HTERT RPE-1 (cell line): ENCODE measurements around the gene DPM2.

Experiments used
- in situ Hi-C: fragments of 300-500 bp; cut with MboI; formaldehyde crosslinking; loops from 4 replicates; pipeline ENCODE4 v1.14.3; 2020; ENCODE audit warnings: low sequenced_read_pairs

The DPM2 gene

DNA sequence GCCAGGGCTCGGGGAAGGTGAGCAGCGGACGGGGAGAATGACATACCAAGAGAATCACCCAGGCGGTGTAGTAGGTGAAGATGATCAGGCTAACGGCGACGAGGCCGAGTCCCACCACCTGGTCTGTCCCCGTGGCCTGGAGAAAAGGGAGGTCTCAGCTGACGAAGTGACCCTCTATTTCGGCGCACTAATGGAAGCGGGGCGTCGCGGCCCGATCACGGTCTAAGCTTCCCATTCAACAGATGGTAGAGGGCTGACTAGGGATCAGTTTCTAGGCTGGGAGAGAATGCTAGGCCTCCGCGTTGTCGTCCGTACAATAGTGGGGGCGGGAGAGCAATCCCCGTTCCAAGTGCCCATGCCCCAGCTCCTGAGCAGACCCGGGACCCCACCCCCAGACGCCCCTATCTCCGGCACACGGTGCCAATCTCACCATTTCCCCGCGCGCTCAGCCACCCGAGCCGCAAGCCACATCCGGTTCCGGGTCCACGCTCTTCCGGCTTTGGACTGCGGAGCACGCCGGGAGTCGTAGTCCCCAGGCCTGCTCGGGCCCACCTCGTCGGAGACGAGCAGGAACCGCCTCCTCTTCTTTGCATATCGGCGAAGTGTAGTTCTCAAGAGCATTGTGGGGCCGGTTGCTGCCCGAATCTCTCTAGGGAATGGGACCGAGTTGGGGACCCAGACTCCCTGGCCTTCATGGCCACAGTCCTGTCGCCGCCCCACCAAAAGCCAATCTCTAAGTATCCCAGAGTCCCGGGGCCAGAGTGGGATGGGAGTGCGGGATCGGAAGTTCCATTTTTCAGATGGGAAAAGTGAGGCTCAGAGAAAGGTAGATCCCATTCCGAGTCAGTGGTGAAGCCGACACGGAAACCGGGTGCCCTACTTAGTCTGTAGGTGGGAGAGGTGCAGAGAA is at the start of gene DPM2:
Gene DPM2 (minus strand): TSS at position 467 of the 910 bp plus-strand sequence. CDS start 34 bp downstream, at position 433.
- in situ Hi-C loops, result no loop called here

GRCh38 chr9:127987103-127987614 is 49.5 kb upstream of the DPM2 start:
- in situ Hi-C loops, result no loop called here

- in situ Hi-C loops, result no loop called here
These were observed 47.4 kb upstream of the DPM2 start for GRCh38 chr9:127985011-127985410.

DNA sequence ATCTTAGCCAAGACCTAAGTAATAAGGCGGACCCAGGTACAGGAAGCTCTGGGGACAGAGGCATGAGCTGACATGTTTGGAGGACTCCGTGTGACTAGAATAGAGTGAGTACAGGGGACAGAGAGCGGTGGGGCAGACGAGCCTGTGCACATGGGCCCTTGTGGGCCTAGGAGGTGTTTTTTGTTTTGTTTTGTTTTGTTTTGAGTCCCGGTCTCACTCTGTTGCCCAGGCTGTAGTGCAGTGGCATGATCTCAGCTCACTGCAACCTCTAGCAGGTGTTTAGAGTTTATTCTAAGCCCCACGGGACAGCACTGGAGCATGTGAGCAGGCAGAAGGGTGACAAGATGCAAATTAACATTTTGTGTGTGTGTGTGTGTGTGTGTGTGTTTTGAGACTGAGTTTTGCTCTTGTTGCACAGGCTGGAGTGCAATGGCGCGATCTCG is 46.2 kb upstream of the DPM2 start:
- in situ Hi-C loops, result no loop called here

GRCh38 chr9:127982912-127983311 is 45.3 kb upstream of the DPM2 start:
- in situ Hi-C loops, result no loop called here

- in situ Hi-C loops, result no loop called here
These were observed 44.0 kb upstream of the DPM2 start for GRCh38 chr9:127981559-127982121.

GRCh38 chr9:127980706-127981558 is 43.3 kb upstream of the DPM2 start, which contains the start of gene EEIG1:
Gene EEIG1, minus strand, starts transcription at chr9:127980989. Its CDS starts 852 bp downstream, at chr9:127980137.
- in situ Hi-C loops, result no loop called here

DNA sequence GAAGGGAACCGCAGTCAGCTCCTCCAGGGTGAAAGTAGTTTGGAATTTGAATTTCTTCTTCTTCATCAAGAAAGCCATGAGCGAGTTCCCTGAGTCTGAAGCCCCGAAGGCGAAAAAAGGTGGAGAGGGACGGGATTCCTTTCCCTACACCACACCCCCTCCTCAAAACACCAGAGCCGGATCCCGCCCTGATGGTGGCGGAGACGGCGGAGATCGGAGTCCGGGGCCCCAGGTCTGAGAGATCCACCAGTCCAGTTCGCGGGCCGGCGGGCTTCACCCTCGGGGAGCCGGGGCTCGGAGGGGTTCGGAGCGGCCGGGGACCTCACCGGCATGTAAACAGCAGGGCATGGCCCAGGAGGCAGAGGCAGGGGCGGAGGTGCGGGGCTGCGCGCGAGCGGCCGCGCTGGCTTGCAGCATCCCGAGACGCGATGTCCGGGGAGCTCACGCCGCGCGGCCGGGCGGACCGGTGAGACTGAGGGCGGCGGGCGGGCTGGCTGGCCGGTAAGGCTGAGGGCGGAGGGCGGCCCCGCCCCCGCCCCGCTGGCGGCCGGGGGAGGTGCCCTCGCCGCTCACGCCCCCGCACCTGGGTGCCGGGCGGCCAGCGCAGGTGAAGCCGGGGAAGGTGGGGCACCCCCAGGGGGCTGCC is 42.5 kb upstream of the DPM2 start:
- in situ Hi-C loops, result no loop called here

- in situ Hi-C loops, result no loop called here
These were observed 41.8 kb upstream of the DPM2 start for GRCh38 chr9:127979333-127980059.

DNA sequence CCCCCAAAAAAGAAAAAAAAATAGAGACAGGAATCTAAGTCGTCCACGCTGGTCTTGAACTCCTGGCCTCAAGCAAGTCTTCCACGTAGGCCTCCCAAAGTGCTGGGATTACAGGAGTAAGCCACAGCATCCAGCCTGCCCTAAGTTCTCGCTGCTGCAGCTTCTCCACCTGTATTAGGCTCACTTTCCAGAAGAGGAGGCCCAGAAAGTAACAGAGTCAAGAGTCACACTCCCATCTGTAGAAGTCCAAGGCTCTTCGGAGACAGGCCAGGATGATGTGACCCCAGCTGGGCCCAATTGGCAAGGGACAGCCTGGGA is 41.3 kb upstream of the DPM2 start:
- in situ Hi-C loops, result no loop called here

- in situ Hi-C loops, result no loop called here
These were observed 40.4 kb upstream of the DPM2 start for GRCh38 chr9:127977884-127978647.

- in situ Hi-C loops, result no loop called here
These were observed 39.6 kb upstream of the DPM2 start for GRCh38 chr9:127977009-127977883.

DNA sequence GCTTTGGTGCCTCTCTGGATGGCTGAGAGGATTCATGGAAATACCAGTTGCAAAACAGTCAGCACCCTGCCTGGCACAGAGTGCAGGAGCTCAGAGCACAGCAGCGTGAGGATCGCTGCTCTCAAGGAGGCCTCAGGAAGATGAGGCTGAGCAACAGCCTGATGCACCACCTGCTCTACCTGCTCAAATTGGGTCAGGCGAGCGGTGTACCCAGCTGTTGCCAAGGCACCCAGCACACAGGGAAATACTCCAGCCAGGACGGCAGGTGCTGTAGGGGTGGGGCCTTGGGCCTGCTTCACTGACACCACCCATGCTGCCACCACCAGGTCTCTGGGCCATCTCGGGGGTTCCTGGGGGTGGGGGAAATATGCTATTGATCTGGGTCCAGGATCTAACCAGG is 38.8 kb upstream of the DPM2 start:
- in situ Hi-C loops, result no loop called here

DNA sequence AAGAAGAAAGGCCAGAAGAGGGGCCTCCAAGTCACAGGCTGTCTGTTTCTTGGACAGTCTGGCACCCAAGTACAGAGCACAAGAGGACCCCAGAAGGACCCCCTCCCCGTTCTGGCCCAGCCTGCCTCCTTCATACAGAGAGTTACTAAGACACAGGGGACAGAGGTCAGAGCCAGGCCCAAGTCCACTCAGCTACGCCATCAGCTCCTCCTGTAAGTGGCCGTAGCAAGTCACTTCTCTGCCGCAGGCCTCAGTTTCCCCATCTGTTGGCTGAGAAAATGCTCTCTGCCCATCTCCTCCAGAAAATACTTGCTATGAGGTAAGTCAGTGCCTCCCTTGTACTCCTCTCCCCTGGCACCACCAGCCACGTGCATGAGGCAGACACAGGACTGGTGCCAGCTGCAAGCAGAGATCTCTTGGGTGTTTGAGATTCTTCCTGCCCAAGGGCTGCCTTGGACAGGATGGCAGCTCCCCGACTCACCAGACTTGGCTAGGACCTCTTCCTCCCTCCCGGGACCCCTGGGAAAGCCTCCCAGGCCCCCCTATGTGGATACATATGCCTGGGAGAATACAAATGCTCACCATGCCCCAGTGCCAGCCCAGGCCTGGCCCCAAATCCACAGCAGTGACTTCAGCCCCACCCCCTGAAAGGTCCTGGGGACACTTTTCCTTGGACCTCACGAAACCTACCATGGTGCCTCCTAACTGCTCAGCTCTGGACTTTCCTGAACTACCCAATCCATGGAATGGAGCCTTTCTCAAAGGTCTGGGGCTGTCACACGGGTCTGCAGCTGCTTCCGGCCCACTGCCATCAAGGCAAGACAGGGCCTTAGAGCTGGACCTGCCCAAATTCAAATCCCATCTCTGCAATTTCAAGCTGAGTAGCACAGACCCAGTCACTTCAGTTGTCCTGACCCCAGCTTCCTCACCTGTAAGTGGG is 38.0 kb upstream of the DPM2 start:
- in situ Hi-C loops, result no loop called here

DNA sequence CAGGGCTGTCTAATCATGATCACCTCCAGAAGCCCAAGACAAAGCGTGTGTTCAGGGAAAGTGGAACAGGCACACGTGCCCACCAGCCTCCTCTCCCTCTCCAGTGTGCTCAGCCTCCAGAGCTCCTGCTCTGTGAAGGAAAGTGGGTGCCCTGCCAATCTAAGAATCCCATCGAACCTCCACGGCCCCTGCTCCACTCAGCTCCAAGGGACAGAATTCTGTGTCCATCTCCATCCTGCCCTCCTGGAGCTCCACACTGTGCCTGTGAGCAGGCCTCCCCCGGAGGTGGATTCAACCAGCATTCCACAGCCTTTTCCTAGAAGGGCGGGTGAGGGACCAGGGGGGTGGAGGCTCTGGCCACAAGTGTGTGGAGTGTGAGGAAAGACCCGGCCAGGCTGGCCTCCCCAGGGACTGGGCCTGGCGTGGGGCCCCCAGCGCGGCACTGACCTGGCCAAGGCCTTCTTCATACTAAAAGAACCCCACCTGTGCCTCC is 37.2 kb upstream of the DPM2 start:
- in situ Hi-C loops, result no loop called here

DNA sequence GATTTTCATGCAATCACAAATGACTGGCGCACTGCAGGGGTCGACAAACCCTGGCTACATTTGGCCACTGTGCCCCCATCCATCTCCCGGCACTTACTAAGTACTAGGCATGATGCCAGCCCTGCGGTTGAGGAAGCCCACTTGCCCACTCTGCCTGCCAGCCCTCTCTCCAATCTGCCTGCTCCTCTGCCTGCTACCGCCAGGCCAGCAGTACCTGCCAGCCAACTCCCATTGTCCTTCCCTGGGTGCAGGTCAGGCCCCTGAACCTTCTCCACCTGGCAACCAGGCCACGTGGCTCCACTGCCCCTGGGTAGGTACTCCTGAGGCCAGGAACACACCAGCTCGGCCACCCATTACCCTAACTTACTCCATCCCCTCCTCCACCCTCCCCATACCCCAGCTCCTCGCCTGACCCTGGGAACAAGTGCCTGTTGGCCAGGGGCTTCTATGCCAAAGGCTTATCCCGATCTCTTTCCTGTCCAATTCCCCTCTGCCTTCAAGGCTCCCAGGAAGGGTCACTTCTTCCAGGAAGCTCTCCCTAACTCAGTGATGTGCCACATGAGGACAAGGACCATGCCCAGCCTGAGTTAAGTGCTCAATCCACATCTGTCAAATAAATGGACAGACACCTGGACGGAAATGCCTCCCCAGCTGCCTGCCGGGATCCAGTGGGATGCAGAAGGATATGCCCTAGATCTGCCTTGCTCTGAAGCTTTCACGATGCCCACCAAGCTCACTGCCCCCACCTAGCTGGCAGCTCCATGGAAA is 36.5 kb upstream of the DPM2 start:
- in situ Hi-C loops, result no loop called here
